IMR-90 (cell line): Measurements from ENCODE around the gene ELP4.
"Not testable (repeated sequence)": the region's sequence is repeated elsewhere in the genome, so short reads cannot be mapped to it uniquely, and the experiment has no call there.

Experiments
- BHLHE40 ChIP-seq: fragments of 150-350 bp; IDR thresholded peaks from 2 replicates; pipeline ENCODE4 v1.6.1; 2016; ENCODE audit warnings: mild to moderate bottlenecking, low read depth, low read length
- MXI1 ChIP-seq: IDR thresholded peaks from 2 replicates; pipeline ENCODE4 v1.6.1; 2012; ENCODE audit warnings: low read depth, mild to moderate bottlenecking, low read length, moderate library complexity, borderline replicate concordance
- POLR2A ChIP-seq: IDR thresholded peaks from 2 replicates; pipeline ENCODE4 v1.6.1; 2012; ENCODE audit warnings: mild to moderate bottlenecking, low read depth, low read length
- RFX5 ChIP-seq: IDR thresholded peaks from 2 replicates; pipeline ENCODE4 v1.8.0; 2012; ENCODE audit warnings: low read depth, mild to moderate bottlenecking, low read length, moderate library complexity
- TF ChIP-seq, protein P1 (sequence below): conservative IDR thresholded peaks from 2 replicates; pipeline ENCODE4 v1.5.1; 2012; ENCODE audit warnings: mild to moderate bottlenecking, low read depth, low read length, improper control_type of control experiment

DNA sequence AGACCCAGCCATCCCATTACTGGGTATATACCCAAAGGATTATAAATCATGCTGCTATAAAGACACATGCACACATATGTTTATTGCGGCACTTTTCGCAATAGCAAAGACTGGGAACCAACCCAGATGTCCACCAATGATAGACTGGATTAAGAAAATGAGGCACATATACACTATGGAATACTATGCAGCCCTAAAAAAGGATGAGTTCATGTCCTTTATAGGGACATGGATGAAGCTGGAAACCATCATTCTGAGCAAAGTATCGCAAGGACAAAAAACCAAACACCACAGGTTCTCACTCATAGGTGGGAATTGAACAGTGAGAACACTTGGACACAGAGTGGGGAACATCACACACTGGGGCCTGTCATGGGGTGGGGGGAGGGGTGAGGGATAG is 69.8 kb downstream of the ELP4 start:
- TF ChIP-seq BHLHE40, MXI1, RFX5, POLR2A: not testable (repeated sequence)
- TF ChIP-seq, protein P1, sequence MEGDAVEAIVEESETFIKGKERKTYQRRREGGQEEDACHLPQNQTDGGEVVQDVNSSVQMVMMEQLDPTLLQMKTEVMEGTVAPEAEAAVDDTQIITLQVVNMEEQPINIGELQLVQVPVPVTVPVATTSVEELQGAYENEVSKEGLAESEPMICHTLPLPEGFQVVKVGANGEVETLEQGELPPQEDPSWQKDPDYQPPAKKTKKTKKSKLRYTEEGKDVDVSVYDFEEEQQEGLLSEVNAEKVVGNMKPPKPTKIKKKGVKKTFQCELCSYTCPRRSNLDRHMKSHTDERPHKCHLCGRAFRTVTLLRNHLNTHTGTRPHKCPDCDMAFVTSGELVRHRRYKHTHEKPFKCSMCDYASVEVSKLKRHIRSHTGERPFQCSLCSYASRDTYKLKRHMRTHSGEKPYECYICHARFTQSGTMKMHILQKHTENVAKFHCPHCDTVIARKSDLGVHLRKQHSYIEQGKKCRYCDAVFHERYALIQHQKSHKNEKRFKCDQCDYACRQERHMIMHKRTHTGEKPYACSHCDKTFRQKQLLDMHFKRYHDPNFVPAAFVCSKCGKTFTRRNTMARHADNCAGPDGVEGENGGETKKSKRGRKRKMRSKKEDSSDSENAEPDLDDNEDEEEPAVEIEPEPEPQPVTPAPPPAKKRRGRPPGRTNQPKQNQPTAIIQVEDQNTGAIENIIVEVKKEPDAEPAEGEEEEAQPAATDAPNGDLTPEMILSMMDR, result not testable (repeated sequence)
